ENCODE results near the gene MOCS1.

DNA sequence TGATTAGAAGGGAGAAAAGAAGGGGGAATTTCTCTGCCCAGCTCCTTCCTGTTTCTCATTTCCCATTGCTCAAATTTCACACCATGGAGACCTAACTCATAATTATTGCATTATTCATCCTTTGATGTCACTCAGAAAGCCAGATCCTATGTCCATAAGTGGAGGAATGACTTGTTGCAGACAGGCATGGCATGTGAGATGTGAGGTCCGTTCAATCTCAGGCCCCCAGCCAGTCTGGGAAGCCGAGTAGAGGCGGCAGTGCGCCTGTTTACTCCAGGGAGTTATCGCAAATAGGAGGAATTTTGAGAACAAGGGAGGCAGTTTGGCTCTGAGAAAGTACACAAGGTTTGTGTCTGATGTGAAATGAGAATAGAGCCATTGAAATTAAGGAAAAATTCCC lies 26.9 kb upstream of the MOCS1 start:
- TF ChIP-seq, protein P1, sequence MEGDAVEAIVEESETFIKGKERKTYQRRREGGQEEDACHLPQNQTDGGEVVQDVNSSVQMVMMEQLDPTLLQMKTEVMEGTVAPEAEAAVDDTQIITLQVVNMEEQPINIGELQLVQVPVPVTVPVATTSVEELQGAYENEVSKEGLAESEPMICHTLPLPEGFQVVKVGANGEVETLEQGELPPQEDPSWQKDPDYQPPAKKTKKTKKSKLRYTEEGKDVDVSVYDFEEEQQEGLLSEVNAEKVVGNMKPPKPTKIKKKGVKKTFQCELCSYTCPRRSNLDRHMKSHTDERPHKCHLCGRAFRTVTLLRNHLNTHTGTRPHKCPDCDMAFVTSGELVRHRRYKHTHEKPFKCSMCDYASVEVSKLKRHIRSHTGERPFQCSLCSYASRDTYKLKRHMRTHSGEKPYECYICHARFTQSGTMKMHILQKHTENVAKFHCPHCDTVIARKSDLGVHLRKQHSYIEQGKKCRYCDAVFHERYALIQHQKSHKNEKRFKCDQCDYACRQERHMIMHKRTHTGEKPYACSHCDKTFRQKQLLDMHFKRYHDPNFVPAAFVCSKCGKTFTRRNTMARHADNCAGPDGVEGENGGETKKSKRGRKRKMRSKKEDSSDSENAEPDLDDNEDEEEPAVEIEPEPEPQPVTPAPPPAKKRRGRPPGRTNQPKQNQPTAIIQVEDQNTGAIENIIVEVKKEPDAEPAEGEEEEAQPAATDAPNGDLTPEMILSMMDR (IDR thresholded peaks at IDR 0.05), result no peak
- TF ChIP-seq POLR2A (IDR thresholded peaks at IDR 0.05), result no peak
